ENCODE measurements around the gene MEGF9. TPM values are rescaled to one million over a fixed set of nuclear protein-coding genes. Genes with fewer than 3 reads are reported as not detected.
A peak's percentile ranks its signal among the peaks of the same experiment; 100 is the strongest.

The MEGF9 gene
- total and polyA plus RNA-seq, 2 of the 13 experiments (the other 11 are each of a cell fraction or from before 2014, with no cell fraction given) = 3.1 to 3.3 TPM

GRCh38 chr9:120650352-120650751 is 63.9 kb downstream of the MEGF9 start (continued):
- TF ChIP-seq MXD1 (CRISPR knock-in tag; IDR thresholded peaks at IDR 0.05) (no peak), ZNF383 (CRISPR knock-in tag; IDR thresholded peaks at IDR 0.05; ENCODE audit: borderline replicate concordance) (no peak), POGZ (CRISPR knock-in tag; IDR thresholded peaks at IDR 0.05) (peak; percentile 55; the same call in 1 of the 2 replicates), ZBTB20 (CRISPR knock-in tag; IDR thresholded peaks at IDR 0.05; ENCODE audit: borderline replicate concordance, low read depth) (no peak), ZNF570 (CRISPR knock-in tag; IDR thresholded peaks at IDR 0.05; ENCODE audit: borderline replicate concordance) (no peak), ZHX2 (IDR thresholded peaks at IDR 0.05; ENCODE audit: low read depth) (no peak), ZHX2 (CRISPR knock-in tag; IDR thresholded peaks at IDR 0.05; ENCODE audit: borderline replicate concordance) (no peak), NR3C1 (CRISPR knock-in tag; IDR thresholded peaks at IDR 0.05) (no peak), ZFP36L2 (CRISPR knock-in tag; IDR thresholded peaks at IDR 0.05) (no peak), GABPA (IDR thresholded peaks at IDR 0.05; ENCODE audit: low read depth, low read length) (no peak), GABPA (CRISPR knock-in tag; IDR thresholded peaks at IDR 0.05; ENCODE audit: low read depth) (no peak), ZNF251 (CRISPR knock-in tag; IDR thresholded peaks at IDR 0.05) (no peak), NCOR1 (IDR thresholded peaks at IDR 0.05; ENCODE audit: borderline replicate concordance, low read length) (no peak), ZNF749 (CRISPR knock-in tag; IDR thresholded peaks at IDR 0.05; ENCODE audit: borderline replicate concordance) (no peak), DR1 (CRISPR knock-in tag; IDR thresholded peaks at IDR 0.05) (no peak), AGO1 (IDR thresholded peaks at IDR 0.05; ENCODE audit: low read depth, low read length, poor library complexity, severe bottlenecking) (no peak), SRSF9 (IDR thresholded peaks at IDR 0.05; ENCODE audit: borderline replicate concordance, insufficient read depth, low read depth, low read length, poor library complexity, severe bottlenecking) (no peak), HMGA1 (CRISPR knock-in tag; conservative IDR thresholded peaks at IDR 0.05) (no peak), ZBTB8A (CRISPR knock-in tag; IDR thresholded peaks at IDR 0.05; ENCODE audit: borderline replicate concordance, low read depth) (no peak), PRPF4 (IDR thresholded peaks at IDR 0.05; ENCODE audit: low read depth, low read length, poor library complexity, severe bottlenecking) (no peak), SOX6 (IDR thresholded peaks at IDR 0.05) (no peak), SOX6 (CRISPR knock-in tag; IDR thresholded peaks at IDR 0.05) (peak; percentile 55; the same call in 1 of the 2 replicates), RBM22 (optimal IDR thresholded peaks at IDR 0.05; ENCODE audit: low read length) (no peak), ZMYM2 (CRISPR knock-in tag; IDR thresholded peaks at IDR 0.05) (no peak)
- TF ChIP-seq, protein P1, sequence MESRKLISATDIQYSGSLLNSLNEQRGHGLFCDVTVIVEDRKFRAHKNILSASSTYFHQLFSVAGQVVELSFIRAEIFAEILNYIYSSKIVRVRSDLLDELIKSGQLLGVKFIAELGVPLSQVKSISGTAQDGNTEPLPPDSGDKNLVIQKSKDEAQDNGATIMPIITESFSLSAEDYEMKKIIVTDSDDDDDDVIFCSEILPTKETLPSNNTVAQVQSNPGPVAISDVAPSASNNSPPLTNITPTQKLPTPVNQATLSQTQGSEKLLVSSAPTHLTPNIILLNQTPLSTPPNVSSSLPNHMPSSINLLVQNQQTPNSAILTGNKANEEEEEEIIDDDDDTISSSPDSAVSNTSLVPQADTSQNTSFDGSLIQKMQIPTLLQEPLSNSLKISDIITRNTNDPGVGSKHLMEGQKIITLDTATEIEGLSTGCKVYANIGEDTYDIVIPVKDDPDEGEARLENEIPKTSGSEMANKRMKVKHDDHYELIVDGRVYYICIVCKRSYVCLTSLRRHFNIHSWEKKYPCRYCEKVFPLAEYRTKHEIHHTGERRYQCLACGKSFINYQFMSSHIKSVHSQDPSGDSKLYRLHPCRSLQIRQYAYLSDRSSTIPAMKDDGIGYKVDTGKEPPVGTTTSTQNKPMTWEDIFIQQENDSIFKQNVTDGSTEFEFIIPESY (CRISPR knock-in tag; IDR thresholded peaks at IDR 0.05) = no peak
